Activated CD8-positive, alpha-beta memory T cell treated with anti-CD3 and anti-CD28 coated beads for 48 hours (primary cell): Measurements from ENCODE around the gene TUFT1.

ENCODE experiments used
- DNase-seq, 3 experiments: peaks; one replicate each; pipeline ENCODE4 v3.0.0-alpha.2; 2020; ENCODE audit warnings: low read depth in 2 of 3, low spot score in 2 of 3

TUFT1 gene, protein sequence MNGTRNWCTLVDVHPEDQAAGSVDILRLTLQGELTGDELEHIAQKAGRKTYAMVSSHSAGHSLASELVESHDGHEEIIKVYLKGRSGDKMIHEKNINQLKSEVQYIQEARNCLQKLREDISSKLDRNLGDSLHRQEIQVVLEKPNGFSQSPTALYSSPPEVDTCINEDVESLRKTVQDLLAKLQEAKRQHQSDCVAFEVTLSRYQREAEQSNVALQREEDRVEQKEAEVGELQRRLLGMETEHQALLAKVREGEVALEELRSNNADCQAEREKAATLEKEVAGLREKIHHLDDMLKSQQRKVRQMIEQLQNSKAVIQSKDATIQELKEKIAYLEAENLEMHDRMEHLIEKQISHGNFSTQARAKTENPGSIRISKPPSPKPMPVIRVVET

GRCh38 chr1:151540021-151540981, at the start of gene TUFT1:
TUFT1 (plus strand) TSS chr1:151540309; CDS start chr1:151540367, 58 bp downstream.
- DNase-seq = peak; percentile 77 to 82 (median 80)

- no peak for DNase-seq
Observed at GRCh38 chr1:151491641-151492040, 48.5 kb upstream of the TUFT1 start.

GRCh38 chr1:151492120-151492519, 48.0 kb upstream of the TUFT1 start:
- DNase-seq = no peak

DNA sequence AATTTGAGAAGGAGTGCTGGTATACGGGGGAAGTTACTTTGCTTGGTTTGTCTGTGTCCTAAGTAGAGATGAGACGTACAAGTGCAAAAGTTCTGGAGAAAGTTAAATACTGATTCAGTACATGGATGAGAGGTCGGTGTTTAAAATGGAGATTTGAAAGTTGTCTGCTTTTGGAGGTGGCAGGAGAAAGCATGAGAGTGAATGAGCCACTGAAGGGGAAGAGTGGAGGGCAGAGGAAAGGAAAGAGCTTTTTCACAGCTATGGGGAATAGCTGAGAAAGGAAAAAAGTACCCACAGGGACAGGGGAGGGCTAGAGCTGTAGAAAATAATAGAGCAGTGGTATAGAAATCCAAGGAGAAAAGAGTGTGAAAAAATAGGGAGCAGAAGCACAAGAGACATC, 47.1 kb upstream of the TUFT1 start:
- no peak for DNase-seq

GRCh38 chr1:151494741-151495281, 45.3 kb upstream of the TUFT1 start:
- DNase-seq = no peak

GRCh38 chr1:151495316-151495715, 44.8 kb upstream of the TUFT1 start:
- DNase-seq = no peak

DNA sequence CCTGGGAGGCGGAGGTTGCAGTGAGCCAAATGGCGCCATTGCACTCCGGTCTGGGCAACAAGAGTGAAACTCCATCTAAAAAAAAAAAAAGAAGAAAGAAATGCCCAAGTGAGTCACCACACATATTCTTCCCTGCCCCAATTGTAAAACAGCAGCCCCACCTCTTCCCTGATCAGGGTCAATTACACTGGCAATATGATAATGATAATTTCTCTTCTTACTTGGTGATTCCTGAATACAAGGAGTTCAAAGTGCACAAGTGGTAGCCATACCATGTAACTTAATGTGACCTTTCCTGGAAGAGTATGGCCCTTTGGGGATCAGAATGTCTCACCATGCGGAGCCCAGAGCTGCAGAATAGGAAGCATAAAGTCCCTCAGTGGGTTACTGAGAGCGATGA, 40.7 kb upstream of the TUFT1 start:
- no peak for DNase-seq

- no peak for DNase-seq
Observed at GRCh38 chr1:151499930-151500329, 40.2 kb upstream of the TUFT1 start.

DNA sequence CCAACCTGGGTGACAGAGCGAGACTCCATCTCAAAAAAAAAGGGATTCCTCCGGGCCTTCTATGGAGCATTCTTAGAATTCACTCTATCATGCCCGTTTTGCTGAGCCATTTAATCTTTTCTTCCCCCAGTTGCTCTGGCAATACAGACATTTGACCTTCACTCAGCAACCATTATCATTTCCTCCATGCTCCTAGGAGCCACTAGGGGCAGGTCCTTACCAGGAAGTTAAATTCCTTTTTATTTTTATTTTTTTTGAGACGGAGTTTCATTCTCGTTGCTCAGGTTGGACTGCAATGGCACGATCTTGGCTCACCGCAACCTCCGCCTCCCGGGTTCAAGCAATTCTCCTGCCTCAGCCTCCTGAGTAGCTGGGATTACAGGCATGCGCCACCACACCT, 38.6 kb upstream of the TUFT1 start:
- no peak for DNase-seq

DNA sequence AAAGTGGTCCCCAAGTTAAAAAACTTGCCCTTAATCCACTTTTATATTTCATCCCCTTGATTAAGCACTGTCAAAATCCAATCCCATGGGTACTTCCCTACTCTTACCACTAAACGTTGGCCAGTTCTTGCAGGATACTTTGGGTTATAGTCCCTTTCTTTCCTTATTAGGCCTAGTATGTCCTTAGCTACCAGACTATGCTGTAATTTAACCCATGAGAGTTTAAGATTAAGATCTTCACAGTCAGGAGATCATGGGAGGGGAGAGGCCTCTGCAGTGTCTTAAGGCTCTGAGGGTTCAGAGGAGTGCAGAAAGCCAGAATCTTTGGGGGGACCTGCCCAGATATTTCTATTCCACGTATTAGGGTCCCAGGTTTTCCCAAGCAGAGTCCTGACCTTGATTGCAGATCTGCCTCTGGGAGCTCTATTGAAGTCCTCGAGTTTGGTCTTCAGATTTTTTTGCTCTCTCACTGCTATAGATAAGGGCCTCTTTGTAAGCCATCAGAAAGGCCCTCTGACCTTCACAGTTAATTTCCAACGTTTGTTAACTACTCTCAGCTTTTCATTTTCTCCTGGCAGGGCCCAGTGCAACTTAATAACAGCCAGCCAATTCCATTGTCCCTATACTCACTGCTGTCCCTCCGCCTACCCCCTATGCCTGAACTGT, 37.9 kb upstream of the TUFT1 start:
- DNase-seq = no peak

DNA sequence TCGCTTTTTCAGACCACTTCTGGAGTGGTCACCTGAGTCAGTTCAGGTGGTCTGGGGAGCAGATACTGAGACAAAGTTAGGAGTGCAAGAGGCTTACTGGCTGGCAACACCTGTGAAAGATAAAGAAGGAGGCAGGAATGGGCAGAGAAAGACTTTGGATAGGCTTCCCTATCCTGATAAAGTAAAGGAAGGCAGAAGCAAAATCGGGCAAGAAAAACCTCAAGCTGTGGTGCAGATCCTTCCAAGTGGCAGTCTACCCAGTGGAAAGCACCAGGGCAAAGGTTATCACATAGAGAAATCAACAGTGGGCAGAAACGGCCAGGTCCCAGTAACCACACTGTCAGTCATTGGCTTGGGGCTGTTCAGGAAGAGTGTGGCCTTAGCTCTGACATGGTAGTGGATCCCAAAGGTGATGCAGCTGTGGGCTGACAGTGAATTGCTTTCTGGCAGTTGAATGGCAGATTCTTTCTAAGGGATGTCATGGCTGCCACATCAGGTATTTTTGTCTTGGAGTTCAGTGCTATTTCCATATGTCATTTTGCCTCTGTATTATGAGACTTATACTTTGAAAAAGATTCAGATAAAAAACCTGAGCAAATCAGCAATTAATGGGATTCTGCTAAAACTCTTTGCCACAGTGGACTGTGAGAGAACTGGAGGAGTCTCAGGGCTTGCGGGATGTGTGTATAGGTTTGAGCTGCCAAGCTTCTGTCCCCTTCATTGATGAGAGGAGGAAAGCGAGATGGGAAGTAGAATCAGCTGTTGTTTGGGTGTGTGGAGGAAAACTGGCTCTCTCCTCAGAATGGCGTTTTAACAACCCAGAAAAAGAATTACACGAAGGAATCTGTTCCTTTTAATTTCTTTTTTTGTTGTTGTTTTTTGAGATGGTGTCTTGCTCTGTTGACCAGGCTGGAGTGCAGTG, 37.0 kb upstream of the TUFT1 start:
- DNase-seq = no peak

DNA sequence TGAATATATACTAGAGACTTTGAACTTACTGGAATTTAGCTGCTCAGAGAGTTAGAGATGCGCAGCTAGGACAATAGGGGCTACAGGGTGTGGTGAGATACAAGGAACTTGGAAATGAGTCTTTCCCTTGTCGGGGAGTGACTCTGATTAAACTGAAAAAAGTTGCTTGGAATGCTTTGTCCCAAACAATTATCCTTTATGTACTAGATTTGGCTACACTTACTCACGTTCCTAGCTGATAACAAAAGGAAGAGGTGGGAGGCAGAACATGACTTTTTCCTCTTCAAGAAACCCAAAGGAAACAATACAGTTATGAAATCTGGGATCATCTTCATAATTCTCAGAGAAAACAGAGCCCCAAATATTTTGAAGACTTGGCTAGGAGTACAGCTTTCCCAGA, 35.9 kb upstream of the TUFT1 start:
- no peak for DNase-seq

DNA sequence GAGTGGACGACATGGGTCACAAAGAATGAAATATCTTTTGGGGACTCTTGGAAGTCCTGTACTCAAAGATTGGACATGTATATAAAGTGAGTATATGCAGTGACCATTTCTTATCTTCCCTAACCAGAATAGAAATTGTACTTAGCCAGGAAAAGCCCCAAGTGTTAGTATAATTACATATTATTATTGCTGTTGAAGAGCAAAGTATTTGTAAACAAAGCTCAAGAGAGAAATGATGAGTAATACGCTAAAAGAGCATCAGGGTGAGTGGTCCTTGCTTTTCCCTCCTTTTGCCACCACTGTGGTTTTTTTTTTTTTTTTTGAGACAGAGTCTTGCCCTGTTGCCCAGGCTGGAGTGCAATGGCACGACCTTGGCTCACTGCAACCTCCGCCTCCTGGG, 35.4 kb upstream of the TUFT1 start:
- no peak for DNase-seq

GRCh38 chr1:151508833-151509232, 31.3 kb upstream of the TUFT1 start:
- DNase-seq = no peak

- DNase-seq = no peak
Observed at GRCh38 chr1:151509350-151510019, 30.6 kb upstream of the TUFT1 start.

- DNase-seq = no peak
Observed at GRCh38 chr1:151510020-151510405, 30.1 kb upstream of the TUFT1 start.

DNA sequence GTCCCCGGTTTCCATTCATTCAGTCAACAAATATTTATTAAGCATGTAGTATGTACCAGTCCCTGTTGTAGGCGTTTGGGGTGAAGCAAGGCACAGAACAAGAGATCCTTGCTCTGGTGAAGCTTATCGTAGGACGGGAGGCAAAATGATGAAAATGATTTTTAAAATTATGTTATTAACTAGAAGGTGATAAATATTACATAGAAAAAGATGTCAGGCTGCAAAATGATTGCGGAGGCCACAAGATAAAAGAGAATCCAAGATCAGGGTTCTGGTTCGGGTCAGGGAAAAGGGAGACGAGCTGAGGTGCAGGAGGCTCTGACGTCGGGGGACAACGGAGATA, 29.5 kb upstream of the TUFT1 start:
- DNase-seq = no peak

- peak; percentile 59 to 63 (median 60) for DNase-seq
Observed at GRCh38 chr1:151510957-151511635, 29.0 kb upstream of the TUFT1 start, which contains the start of gene CGN. CGN (plus strand) TSS chr1:151511387; CDS start chr1:151518520, 7,133 bp downstream.

DNA sequence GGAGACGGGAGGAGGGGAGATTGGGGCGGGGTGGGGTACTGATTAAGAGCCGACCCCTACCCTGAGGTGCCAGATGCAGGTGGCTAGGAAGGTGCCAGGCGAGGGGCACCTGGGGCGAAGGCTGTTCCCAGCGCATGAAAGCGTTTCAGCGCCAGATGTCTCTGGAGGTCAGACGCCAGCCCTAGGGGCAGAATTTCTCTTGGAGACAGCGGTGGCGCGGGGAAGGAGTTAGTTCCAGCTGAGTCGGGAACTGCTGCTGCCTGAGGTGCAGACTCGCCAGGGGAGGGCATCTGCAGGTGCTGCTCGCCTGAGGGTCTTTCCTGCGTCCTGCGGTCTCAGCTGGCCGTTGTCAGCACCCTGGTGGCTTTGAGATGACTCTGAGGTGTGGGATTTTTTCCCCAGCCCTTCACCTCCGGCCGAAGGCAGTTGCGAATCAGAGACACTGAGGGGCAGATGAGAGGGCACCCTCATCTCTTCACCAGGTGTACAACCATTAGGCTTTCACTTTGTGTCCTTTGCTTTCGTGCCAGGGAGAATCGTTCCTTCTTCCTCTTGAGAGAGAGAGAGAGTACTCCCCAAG, 28.4 kb upstream of the TUFT1 start:
- peak in 2 of 3 experiments; percentile 11 to 27 for DNase-seq
